IMR-90 (cell line): Measurements from ENCODE around the gene PPRC1. TPM values are rescaled to one million over a fixed set of nuclear protein-coding genes. Genes with fewer than 3 reads are reported as not detected.

Experiments
- ATAC-seq: fragments of 200-7000 bp; cut with Tn5 transposase; 2 replicates; pipeline ENCODE4 v1.9.1; 2020; ENCODE audit warnings: low read depth, mild to moderate bottlenecking, moderate library complexity
- BruUV-seq: library from RNA; stranded (reverse); fragments of 400-500 nt; replicated peaks from 2 replicates; lab custom pipeline; 2021; lab: Mats Ljungman, UMichigan
- CTCF ChIA-PET: fragments of 300-600 bp; formaldehyde crosslinking; extraction: SDS; loops from one replicate; lab custom pipeline; 2021; ENCODE audit warnings: antibody characterized with exemption; lab: Yijun Ruan, JAX
- POLR2A ChIA-PET: fragments of 300-600 bp; sonication (Branson Sonifier 250); formaldehyde crosslinking; loops from one replicate; lab custom pipeline; 2022; ENCODE audit warnings: antibody characterized with exemption; ENCODE audit not compliant: unreplicated experiment; lab: Charles Lee
- DNase-seq: peaks from one replicate; pipeline ENCODE4 v3.0.0; 2013
- H2AFZ ChIP-seq: replicated peaks from 2 replicates; pipeline ENCODE3; 2013; ENCODE audit warnings: low read length, mild to moderate bottlenecking; ENCODE audit not compliant: poor library complexity
- H2AK5ac ChIP-seq: 2 replicates; pipeline ENCODE4 v1.6.1; 2013; ENCODE audit warnings: low read depth, low read length, inconsistent platforms
- H2AK9ac ChIP-seq: replicated peaks from 2 replicates; pipeline ENCODE3; 2013; ENCODE audit warnings: mild to moderate bottlenecking, low read depth, low read length, moderate library complexity; ENCODE audit not compliant: poor library complexity
- H2BK120ac ChIP-seq: 2 replicates; pipeline ENCODE4 v1.6.1; 2013; ENCODE audit warnings: low read depth, low read length, inconsistent platforms
- H2BK15ac ChIP-seq: 3 replicates; pipeline ENCODE4 v1.6.1; 2013; ENCODE audit warnings: low read depth, low read length, inconsistent platforms
- H2BK20ac ChIP-seq: 2 replicates; pipeline ENCODE4 v1.6.1; 2013; ENCODE audit warnings: low read depth, mild to moderate bottlenecking, inconsistent platforms, low read length, moderate library complexity
- H2BK5ac ChIP-seq: 2 replicates; pipeline ENCODE4 v1.6.1; 2013; ENCODE audit warnings: mild to moderate bottlenecking, low read depth, low read length, inconsistent platforms; ENCODE audit not compliant: poor library complexity, severe bottlenecking
- H3K14ac ChIP-seq: replicated peaks from 2 replicates; pipeline ENCODE4 v1.6.1; 2013; ENCODE audit warnings: low read depth, low read length, inconsistent platforms
- H3K18ac ChIP-seq: 2 replicates; pipeline ENCODE4 v1.6.1; 2013; ENCODE audit warnings: low read depth, low read length, control low read depth
- H3K23ac ChIP-seq: 2 replicates; pipeline ENCODE4 v1.6.1; 2013; ENCODE audit warnings: low read depth, low read length, inconsistent platforms
- H3K27ac ChIP-seq: 2 replicates; pipeline ENCODE4 v1.5.1; 2013; ENCODE audit warnings: mild to moderate bottlenecking, control low read depth, low read length; ENCODE audit not compliant: insufficient read depth
- H3K27me3 ChIP-seq: 2 replicates; pipeline ENCODE4 v1.6.1; 2013; ENCODE audit warnings: low read length; ENCODE audit not compliant: control insufficient read depth, insufficient read depth
- H3K36me3 ChIP-seq: 2 replicates; pipeline ENCODE4 v1.6.1; 2013; ENCODE audit warnings: low read length, mixed read lengths; ENCODE audit not compliant: control insufficient read depth, insufficient read depth
- H3K4ac ChIP-seq: 2 replicates; pipeline ENCODE4 v1.6.1; 2013; ENCODE audit warnings: low read depth, low read length, inconsistent platforms
- H3K4me1 ChIP-seq: 2 replicates; pipeline ENCODE4 v1.6.1; 2013; ENCODE audit warnings: low read length, mixed read lengths; ENCODE audit not compliant: control insufficient read depth, insufficient read depth
- H3K4me2 ChIP-seq: 2 replicates; pipeline ENCODE4 v1.6.1; 2013; ENCODE audit warnings: low read depth, mild to moderate bottlenecking, control low read depth, low read length, moderate library complexity
- H3K4me3 ChIP-seq: 2 replicates; pipeline ENCODE4 v1.5.1; 2013; ENCODE audit warnings: low read depth, mild to moderate bottlenecking, control low read depth, low read length, moderate library complexity; ENCODE audit not compliant: insufficient read depth
- H3K56ac ChIP-seq: 2 replicates; pipeline ENCODE4 v1.6.1; 2013; ENCODE audit warnings: low read length, inconsistent platforms; ENCODE audit not compliant: insufficient read depth; ENCODE audit errors: extremely low read depth
- H3K79me1 ChIP-seq, 2 experiments: 2 replicates each; pipeline ENCODE4 v1.6.1; 2013; ENCODE audit warnings: low read length in 2 of 2, inconsistent platforms in 1 of 2, low read depth in 1 of 2
- H3K9ac ChIP-seq: 2 replicates; pipeline ENCODE4 v1.6.1; 2013; ENCODE audit warnings: low read depth, low read length, control low read depth
- H3K9me1 ChIP-seq: 2 replicates; pipeline ENCODE4 v1.6.1; 2013; ENCODE audit warnings: low read length, inconsistent platforms; ENCODE audit not compliant: insufficient read depth
- H3K9me3 ChIP-seq: 2 replicates; pipeline ENCODE4 v1.6.1; 2013; ENCODE audit warnings: low read length; ENCODE audit not compliant: control insufficient read depth, insufficient read depth
- H4K20me1 ChIP-seq: 2 replicates; pipeline ENCODE4 v1.6.1; 2013; ENCODE audit warnings: low read length, inconsistent platforms; ENCODE audit not compliant: insufficient read depth
- H4K5ac ChIP-seq: 2 replicates; pipeline ENCODE4 v1.6.1; 2013; ENCODE audit warnings: mild to moderate bottlenecking, low read depth, low read length, control low read depth
- H4K8ac ChIP-seq, 2 experiments: 2 replicates each; pipeline ENCODE4 v1.6.1; 2013; ENCODE audit warnings: low read depth in 2 of 2, low read length in 2 of 2, control low read depth in 1 of 2, inconsistent platforms in 1 of 2
- H4K91ac ChIP-seq: 2 replicates; pipeline ENCODE4 v1.6.1; 2013; ENCODE audit warnings: low read depth, low read length, inconsistent platforms; ENCODE audit not compliant: insufficient read depth
- BHLHE40 ChIP-seq: fragments of 150-350 bp; IDR thresholded peaks from 2 replicates; pipeline ENCODE4 v1.6.1; 2016; ENCODE audit warnings: mild to moderate bottlenecking, low read depth, low read length
- FOS ChIP-seq: fragments of 150-350 bp; IDR thresholded peaks from 2 replicates; pipeline ENCODE4 v1.6.1; 2016; ENCODE audit warnings: low read depth, low read length
- MAZ ChIP-seq: IDR thresholded peaks from 2 replicates; pipeline ENCODE4 v1.6.1; 2012; ENCODE audit warnings: low read depth, mild to moderate bottlenecking, low read length, improper control_type of control experiment, moderate library complexity, borderline replicate concordance
- MXI1 ChIP-seq: IDR thresholded peaks from 2 replicates; pipeline ENCODE4 v1.6.1; 2012; ENCODE audit warnings: low read depth, mild to moderate bottlenecking, low read length, moderate library complexity, borderline replicate concordance
- NFE2L2 ChIP-seq: fragments of 150-350 bp; IDR thresholded peaks from 2 replicates; pipeline ENCODE4 v1.6.1; 2016; ENCODE audit warnings: low read depth, mild to moderate bottlenecking, low read length
- POLR2A ChIP-seq: IDR thresholded peaks from 2 replicates; pipeline ENCODE4 v1.6.1; 2012; ENCODE audit warnings: mild to moderate bottlenecking, low read depth, low read length
- RAD21 ChIP-seq: IDR thresholded peaks from 2 replicates; pipeline ENCODE4 v1.6.1; 2012; ENCODE audit warnings: low read length, improper control_type of control experiment
- RCOR1 ChIP-seq: IDR thresholded peaks from 2 replicates; pipeline ENCODE4 v1.6.1; 2012; ENCODE audit warnings: mild to moderate bottlenecking, low read length, improper control_type of control experiment; ENCODE audit not compliant: insufficient replicate concordance
- RFX5 ChIP-seq: IDR thresholded peaks from 2 replicates; pipeline ENCODE4 v1.8.0; 2012; ENCODE audit warnings: low read depth, mild to moderate bottlenecking, low read length, moderate library complexity
- SMC3 ChIP-seq: fragments of 150-350 bp; IDR thresholded peaks from 2 replicates; pipeline ENCODE4 v1.6.1; 2016; ENCODE audit warnings: low read depth, mild to moderate bottlenecking, antibody characterized with exemption, low read length, moderate library complexity
- WGBS, 2 experiments: methylation state at CpG; one replicate each; pipeline versions ENCODE4 v1.1.5 to v1.1.7; 2013; ENCODE audit warnings: missing lambda C conversion rate in 2 of 2; ENCODE audit not compliant: insufficient read length in 1 of 2; ENCODE audit errors: extremely low coverage in 2 of 2; 5-methylcytosine and 5-hydroxymethylcytosine counted together
- dilution Hi-C: fragments of 300-500 bp; cut with HindIII; formaldehyde crosslinking; loops from one replicate; pipeline ENCODE4 v1.14.3; 2018; ENCODE audit warnings: low sequenced_read_pairs; ENCODE audit not compliant: unreplicated experiment
- in situ Hi-C: fragments of 300-500 bp; cut with MboI; formaldehyde crosslinking; loops from 3 replicates; pipeline ENCODE4 v1.14.3; 2019; ENCODE audit warnings: low sequenced_read_pairs, inconsistent platforms, mixed read lengths
- intact Hi-C: fragments of 100-400 bp; cut with micrococcal nuclease; formaldehyde crosslinking; loops from 2 replicates; pipeline ENCODE4 v1.10.0; 2022
- polyA plus RNA-seq, 3 experiments: library from polyadenylated mRNA; depleted of rRNA; stranded (reverse); fragments of >200 nt; gene quantifications; 2 replicates each; pipeline ENCODE4 v1.2.3, GENCODE V29; 2012; ENCODE audit warnings: low replicate concordance in 1 of 3
- total RNA-seq: library from RNA; depleted of rRNA; stranded (reverse); fragments of >200 nt; gene quantifications from 2 replicates; pipeline ENCODE4 v1.2.3, GENCODE V29; 2012
- TF ChIP-seq, protein P1 (sequence below): conservative IDR thresholded peaks from 2 replicates; pipeline ENCODE4 v1.5.1; 2012; ENCODE audit warnings: mild to moderate bottlenecking, low read depth, low read length, improper control_type of control experiment
- TF ChIP-seq, protein P2 (sequence below): fragments of 150-350 bp; IDR thresholded peaks from 2 replicates; pipeline ENCODE4 v1.6.1; 2017; ENCODE audit warnings: mild to moderate bottlenecking, antibody characterized with exemption, low read length, low read depth
- TF ChIP-seq, protein P3 (sequence below): fragments of 150-350 bp; IDR thresholded peaks from 2 replicates; pipeline ENCODE4 v1.6.1; 2016; ENCODE audit warnings: low read depth, mild to moderate bottlenecking, low read length, moderate library complexity, borderline replicate concordance

PPRC1 gene
- total and polyA plus RNA-seq, 2 of the 4 experiments (the other 2 are of a cell fraction), result 11.8 to 38.7 TPM

GRCh38 chr10:102172288-102172687 lies 39.4 kb downstream of the PPRC1 start:
- no peak overlapping the region for H3K4me2 ChIP-seq
- no peak overlapping the region for H2AFZ ChIP-seq
- WGBS, 2 experiments, result 70% methylated on average over 2 of the region's 8 CpGs; no CpG with 5 or more reads in 1 of the 2 experiments
- H4K91ac ChIP-seq, result no peak overlapping the region
- H2BK5ac ChIP-seq, result no peak overlapping the region
- H2BK15ac ChIP-seq, result no peak overlapping the region
- H3K9me1 ChIP-seq, result peaks cover 3% of the 10 kb centered on the region; the same call in 1 of the 2 replicates
- H3K9ac ChIP-seq, result no peak overlapping the region
- H4K20me1 ChIP-seq, result no peaks in the 10 kb centered on the region
- no peak overlapping the region for H3K4me3 ChIP-seq
- ATAC-seq (no peak), DNase-seq (no peak)
- in situ Hi-C loops, result no loop called here
- H3K4ac ChIP-seq, result no peak overlapping the region
- H3K27ac ChIP-seq, result no peak overlapping the region
- H4K5ac ChIP-seq, result no peak overlapping the region
- H2AK5ac ChIP-seq, result no peak overlapping the region
- H2BK20ac ChIP-seq, result no peak overlapping the region
- no peak overlapping the region for H4K8ac ChIP-seq
- H3K9me3 ChIP-seq, result no peaks in the 10 kb centered on the region
- no peak overlapping the region for H3K18ac ChIP-seq
- H2AK9ac ChIP-seq, result no peak overlapping the region
- no TSS peak for BruUV-seq
- H3K14ac ChIP-seq, result no peak overlapping the region
- no peak overlapping the region for H3K23ac ChIP-seq
- H3K79me1 ChIP-seq, result no peaks in the 10 kb centered on the region
- dilution Hi-C loops, result no loop called here
- no peaks in the 10 kb centered on the region; the same call in 1 of the 2 replicates for H3K27me3 ChIP-seq
- no peaks in the 10 kb centered on the region for H3K4me1 ChIP-seq
- POLR2A ChIA-PET, result no interaction called here
- H2BK120ac ChIP-seq, result no peak overlapping the region
- CTCF ChIA-PET, result interaction anchor here (0.6 to 0.7 kb wide), 2 partner anchors 77 to 170 kb away, joined by 3 to 4 read pairs; no protein-coding TSS in a partner anchor
- no peak overlapping the region for H3K56ac ChIP-seq
- TF ChIP-seq RFX5, result no peak
- TF ChIP-seq MAZ, result no peak
- TF ChIP-seq NFE2L2, result no peak
- TF ChIP-seq RCOR1, result no peak
- no peak for TF ChIP-seq RAD21
- TF ChIP-seq, protein P1, sequence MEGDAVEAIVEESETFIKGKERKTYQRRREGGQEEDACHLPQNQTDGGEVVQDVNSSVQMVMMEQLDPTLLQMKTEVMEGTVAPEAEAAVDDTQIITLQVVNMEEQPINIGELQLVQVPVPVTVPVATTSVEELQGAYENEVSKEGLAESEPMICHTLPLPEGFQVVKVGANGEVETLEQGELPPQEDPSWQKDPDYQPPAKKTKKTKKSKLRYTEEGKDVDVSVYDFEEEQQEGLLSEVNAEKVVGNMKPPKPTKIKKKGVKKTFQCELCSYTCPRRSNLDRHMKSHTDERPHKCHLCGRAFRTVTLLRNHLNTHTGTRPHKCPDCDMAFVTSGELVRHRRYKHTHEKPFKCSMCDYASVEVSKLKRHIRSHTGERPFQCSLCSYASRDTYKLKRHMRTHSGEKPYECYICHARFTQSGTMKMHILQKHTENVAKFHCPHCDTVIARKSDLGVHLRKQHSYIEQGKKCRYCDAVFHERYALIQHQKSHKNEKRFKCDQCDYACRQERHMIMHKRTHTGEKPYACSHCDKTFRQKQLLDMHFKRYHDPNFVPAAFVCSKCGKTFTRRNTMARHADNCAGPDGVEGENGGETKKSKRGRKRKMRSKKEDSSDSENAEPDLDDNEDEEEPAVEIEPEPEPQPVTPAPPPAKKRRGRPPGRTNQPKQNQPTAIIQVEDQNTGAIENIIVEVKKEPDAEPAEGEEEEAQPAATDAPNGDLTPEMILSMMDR, result no peak
- TF ChIP-seq, protein P2, sequence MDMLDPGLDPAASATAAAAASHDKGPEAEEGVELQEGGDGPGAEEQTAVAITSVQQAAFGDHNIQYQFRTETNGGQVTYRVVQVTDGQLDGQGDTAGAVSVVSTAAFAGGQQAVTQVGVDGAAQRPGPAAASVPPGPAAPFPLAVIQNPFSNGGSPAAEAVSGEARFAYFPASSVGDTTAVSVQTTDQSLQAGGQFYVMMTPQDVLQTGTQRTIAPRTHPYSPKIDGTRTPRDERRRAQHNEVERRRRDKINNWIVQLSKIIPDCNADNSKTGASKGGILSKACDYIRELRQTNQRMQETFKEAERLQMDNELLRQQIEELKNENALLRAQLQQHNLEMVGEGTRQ, result no peak
- TF ChIP-seq, protein P3, sequence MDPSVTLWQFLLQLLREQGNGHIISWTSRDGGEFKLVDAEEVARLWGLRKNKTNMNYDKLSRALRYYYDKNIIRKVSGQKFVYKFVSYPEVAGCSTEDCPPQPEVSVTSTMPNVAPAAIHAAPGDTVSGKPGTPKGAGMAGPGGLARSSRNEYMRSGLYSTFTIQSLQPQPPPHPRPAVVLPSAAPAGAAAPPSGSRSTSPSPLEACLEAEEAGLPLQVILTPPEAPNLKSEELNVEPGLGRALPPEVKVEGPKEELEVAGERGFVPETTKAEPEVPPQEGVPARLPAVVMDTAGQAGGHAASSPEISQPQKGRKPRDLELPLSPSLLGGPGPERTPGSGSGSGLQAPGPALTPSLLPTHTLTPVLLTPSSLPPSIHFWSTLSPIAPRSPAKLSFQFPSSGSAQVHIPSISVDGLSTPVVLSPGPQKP, result no peak
- no peak for TF ChIP-seq BHLHE40
- TF ChIP-seq MXI1, result no peak
- TF ChIP-seq SMC3, result no peak
- no peak for TF ChIP-seq POLR2A
- no peak for TF ChIP-seq FOS
- intact Hi-C loops, result no loop called here
- no peaks in the 10 kb centered on the region for H3K36me3 ChIP-seq
